GM23338 (cell line): ENCODE results near the gene GIGYF2. TPM values are rescaled to one million over a fixed set of nuclear protein-coding genes. Genes with fewer than 3 reads are reported as not detected.

Experiments
- CTCF ChIP-seq, 2 experiments: fragments of 200-600 bp in 1 of 2; sonication (generic) in 1 of 2; conservative IDR thresholded peaks; 2 replicates each; pipeline versions ENCODE4 v1.5.1 to v1.6.1; 2016 to 2017; ENCODE audit warnings: antibody characterized with exemption in 2 of 2, low read depth in 2 of 2, mild to moderate bottlenecking in 2 of 2, moderate library complexity in 1 of 2
- EZH2phosphoT487 ChIP-seq: fragments of 200-600 bp; sonication (generic); IDR thresholded peaks from one replicate; pipeline ENCODE4 v1.8.1; 2018; ENCODE audit warnings: antibody characterized with exemption; ENCODE audit not compliant: unreplicated experiment
- ZNF114 ChIP-seq: fragments of 250-450 bp; sonication (Bioruptor Pico); IDR thresholded peaks from 2 replicates; pipeline ENCODE4 v1.5.0; 2020; ENCODE audit warnings: mild to moderate bottlenecking, moderate library complexity
- ZNF462 ChIP-seq: fragments of 250-450 bp; sonication (Bioruptor Pico); IDR thresholded peaks from 2 replicates; pipeline ENCODE4 v1.5.0; 2020; ENCODE audit warnings: mild to moderate bottlenecking, moderate library complexity
- polyA plus RNA-seq: library from polyadenylated mRNA; unstranded; fragments of >200 nt; fragmentation: Nextera tagmentation; extraction: Ambion mirVana; gene quantifications from 2 replicates; pipeline ENCODE4 v1.2.1, GENCODE V29; 2016
- total RNA-seq: library from RNA; depleted of rRNA; stranded (reverse); fragments of >200 nt; shearing (Covaris generic); gene quantifications from 2 replicates; pipeline ENCODE4 v1.2.3, GENCODE V29; 2014

Gene GIGYF2
- total and polyA plus RNA-seq, 2 experiments from 2014 or later, result 48.9 to 104 TPM

- TF ChIP-seq ZNF462 (CRISPR knock-in tag) (no peak), EZH2phosphoT487 (no peak), CTCF (conservative IDR thresholded peaks at IDR 0.05; ENCODE audit: low read depth in 2 of 2) (no peak), ZNF114 (CRISPR knock-in tag) (no peak)
Measured at GRCh38 chr2:232897598-232898408, 200.7 kb downstream of the GIGYF2 start (continued).
